Effector CD4-positive, alpha-beta T cell (primary cell): Measurements from ENCODE around the gene NR1I3.

Experiments used
- DNase-seq: peaks from one replicate; pipeline ENCODE4 v3.0.0-alpha.2; 2020

The NR1I3 gene

GRCh38 chr1:161193561-161194235 lies 44.3 kb downstream of the NR1I3 start:
- DNase-seq, result no peak

DNA sequence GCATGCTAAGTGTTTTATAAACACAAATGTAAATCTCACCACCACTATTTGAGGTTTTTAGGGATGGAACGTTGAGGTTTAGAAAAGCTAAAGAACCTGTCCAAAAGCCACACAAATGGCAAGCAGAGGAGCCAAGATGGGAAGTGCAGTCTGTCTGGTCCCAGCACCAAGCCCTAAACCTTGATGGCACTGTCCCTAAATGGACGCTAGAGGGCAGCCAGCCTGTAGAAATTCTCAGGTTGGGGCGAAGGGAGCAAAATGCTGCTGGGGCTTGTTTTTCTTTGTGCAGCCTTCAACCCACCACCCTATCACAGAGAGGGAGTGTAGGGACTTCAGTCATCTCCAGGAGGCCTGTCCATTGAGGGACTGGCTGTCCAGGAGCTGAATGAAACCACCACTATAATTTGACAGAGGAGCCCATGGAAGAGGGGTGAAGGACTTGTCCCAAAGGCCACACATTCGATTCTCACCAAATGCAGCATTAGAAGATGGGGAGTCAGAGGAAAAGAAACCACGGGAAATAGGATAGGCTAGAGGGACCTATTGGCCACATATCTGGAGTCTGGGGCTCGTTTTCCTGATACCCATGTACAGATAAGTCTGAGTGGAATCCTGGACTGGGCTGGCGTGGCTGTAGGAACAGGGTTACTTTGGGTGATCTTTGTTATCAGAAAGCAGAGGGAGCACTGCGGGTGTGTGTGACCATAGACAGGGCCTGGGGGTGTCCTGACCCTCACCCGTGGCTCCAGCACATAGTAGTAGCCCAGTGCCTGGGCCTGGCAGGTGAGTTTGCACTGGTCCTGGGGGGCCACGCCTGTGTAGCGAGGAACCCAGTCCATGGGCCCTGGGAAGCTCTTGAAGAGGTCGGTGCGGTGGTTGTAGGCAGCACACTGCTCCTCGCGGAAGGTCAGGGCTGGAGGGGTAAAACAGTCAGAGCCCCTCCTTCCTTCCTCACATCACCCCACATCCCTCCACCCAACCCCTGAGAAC lies 45.2 kb downstream of the NR1I3 start:
- DNase-seq, result peak; percentile 61

DNA sequence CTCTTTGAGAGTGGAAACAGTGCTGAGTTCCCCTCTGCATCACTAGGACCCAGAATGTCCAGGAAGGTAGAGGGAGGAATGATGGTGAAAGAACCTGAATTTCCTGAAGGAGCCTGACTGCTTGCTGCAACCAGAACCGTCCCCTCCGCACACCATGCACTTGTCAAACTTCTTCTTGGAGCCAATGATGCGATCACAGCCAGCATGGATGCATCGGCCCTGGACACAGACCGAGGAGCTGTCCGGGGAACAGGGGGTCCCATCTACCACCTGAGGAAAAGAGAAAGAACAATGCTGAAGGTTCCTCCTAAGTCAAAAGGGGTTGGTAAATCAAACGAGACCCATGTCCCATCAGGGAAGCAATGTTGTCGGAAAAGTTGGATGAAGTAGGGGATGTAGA lies 46.0 kb downstream of the NR1I3 start:
- no peak for DNase-seq

GRCh38 chr1:161190962-161191521 lies 47.0 kb downstream of the NR1I3 start:
- no peak for DNase-seq

DNA sequence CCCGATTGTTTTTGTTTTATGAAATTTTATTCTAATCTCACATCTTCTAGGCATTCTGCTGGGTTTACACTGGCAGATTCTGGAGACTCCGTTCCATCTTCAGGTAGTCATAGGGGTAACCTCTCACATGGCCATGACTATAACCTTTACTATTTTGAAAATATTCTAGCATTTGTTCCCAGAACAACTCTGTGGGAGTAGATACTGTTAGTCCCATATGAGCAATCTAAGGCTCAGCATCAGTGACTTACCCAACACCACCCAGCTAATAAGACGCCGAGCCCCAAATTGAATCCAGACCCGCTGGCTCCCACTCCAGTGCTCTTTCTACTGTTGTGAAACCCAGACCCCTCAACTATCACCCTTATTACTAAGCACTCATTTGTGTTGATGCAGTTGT lies 49.0 kb downstream of the NR1I3 start:
- no peak for DNase-seq

DNA sequence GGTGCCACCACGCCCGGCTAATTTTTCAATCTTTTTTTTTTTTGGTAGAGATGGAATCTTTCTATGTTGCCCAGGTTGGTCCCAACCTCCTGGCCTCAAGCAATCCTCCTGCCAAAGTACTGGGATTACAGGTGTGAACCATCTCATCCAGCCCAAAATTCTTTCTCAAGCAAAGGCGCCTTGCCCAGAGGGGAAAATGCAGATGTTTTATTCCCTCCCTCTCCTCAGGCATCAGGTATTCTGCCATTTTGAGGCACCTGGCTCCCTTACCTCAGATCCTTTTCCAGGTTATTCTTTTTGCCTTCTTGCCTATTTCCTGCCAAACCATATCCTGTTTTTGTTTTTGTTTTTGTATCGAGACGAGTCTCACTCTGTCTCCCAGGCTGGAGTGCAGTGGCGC lies 49.6 kb downstream of the NR1I3 start:
- DNase-seq, result no peak

DNA sequence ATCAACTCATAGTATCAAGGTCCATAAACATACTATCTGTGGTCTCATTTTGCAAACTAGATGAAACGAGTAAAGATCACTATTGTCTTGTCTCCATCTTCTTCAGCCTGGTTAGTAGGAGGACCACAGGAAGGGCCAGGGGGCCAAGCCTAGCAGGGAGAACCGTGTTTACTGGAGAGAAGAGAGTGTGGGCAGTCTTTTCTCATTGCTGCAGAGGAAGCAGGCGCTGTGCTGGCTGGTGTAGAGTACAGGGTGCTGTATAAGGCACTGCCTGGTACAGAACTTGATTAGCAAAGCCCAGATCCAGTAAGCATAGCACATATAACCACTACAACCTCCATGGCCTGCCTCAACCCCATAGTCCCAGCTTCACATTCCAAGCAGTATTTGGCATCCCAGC lies 50.7 kb downstream of the NR1I3 start:
- no peak for DNase-seq

GRCh38 chr1:161185732-161186311 lies 52.2 kb downstream of the NR1I3 start:
- DNase-seq, result no peak

GRCh38 chr1:161185282-161185682 lies 52.7 kb downstream of the NR1I3 start:
- DNase-seq, result peak; percentile 69

DNA sequence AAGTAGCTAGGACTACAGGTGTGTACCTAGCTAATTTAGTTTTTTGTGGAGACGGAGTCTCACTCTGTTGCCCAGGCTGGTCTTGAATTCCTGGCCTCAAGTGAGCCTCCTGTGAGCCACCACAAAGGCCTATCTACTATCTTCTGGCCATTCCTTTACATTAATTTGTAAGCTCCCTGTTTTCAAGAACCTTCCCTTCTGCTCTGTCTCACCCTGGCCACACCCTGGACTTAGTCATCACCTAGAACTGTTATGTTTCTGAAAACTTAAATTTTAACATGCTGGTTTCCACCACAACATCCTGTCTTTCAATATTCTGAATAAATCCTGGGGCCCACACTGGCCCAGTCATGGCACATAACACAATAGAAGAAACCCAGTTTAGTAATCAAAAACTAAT lies 55.8 kb downstream of the NR1I3 start:
- peak; percentile 41 for DNase-seq

DNA sequence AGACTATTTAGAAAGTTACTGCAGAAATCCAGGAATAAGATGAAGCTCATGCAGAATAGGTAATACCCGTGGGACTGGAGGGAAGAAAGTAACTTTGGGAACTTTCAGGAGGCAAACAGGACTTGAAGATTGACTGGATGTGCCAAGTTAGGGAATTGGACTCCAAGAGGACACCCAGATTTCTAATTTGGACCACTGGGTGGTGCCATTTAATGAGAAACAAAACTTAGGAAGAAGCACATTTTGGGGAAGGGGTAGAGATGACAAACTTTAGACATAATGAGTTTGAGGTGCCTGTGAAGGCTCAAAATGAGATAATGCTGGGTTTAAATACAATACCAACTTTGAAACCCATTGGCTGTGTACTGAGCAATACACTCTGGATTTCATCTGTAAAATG lies 57.4 kb downstream of the NR1I3 start:
- DNase-seq, result no peak

GRCh38 chr1:161179698-161180097 lies 58.3 kb downstream of the NR1I3 start:
- no peak for DNase-seq
